Left lung (tissue), 10 donors: ENCODE data around the gene TKT. TPM values are rescaled to one million over a fixed set of nuclear protein-coding genes. Genes with fewer than 3 reads are reported as not detected.

Experiments
- ATAC-seq: fragments of 200-7000 bp; cut with Tn5 transposase; one replicate; pipeline ENCODE4 v1.9.1; 2020; ENCODE audit warnings: moderate library complexity
- DNase-seq, 4 donors: peaks; one replicate each; pipeline ENCODE4 v3.0.0-alpha.2; 2013 to 2020
- H3K27ac ChIP-seq, 2 donors: fragments of 200-600 bp; sonication (generic) in 1 of 2; one replicate each; pipeline versions ENCODE4 v1.5.0 to v1.8.0; 2020 to 2021
- H3K27me3 ChIP-seq, 2 donors: fragments of 200-600 bp; sonication (generic) in 1 of 2; one replicate each; pipeline versions ENCODE4 v1.5.0 to v1.8.0; 2020 to 2021
- H3K36me3 ChIP-seq, 2 donors: fragments of 200-600 bp; sonication (generic) in 1 of 2; one replicate each; pipeline versions ENCODE4 v1.5.0 to v1.8.0; 2020 to 2021
- H3K4me1 ChIP-seq, 2 donors: fragments of 200-600 bp; one replicate each; pipeline ENCODE4 v1.8.0; 2021
- H3K4me3 ChIP-seq, 2 donors: fragments of 200-600 bp; sonication (generic) in 1 of 2; one replicate each; pipeline versions ENCODE4 v1.5.0 to v1.8.0; 2020 to 2021; ENCODE audit warnings: mild to moderate bottlenecking in 1 of 2
- H3K9me3 ChIP-seq, 2 donors: fragments of 200-600 bp; sonication (generic) in 1 of 2; one replicate each; pipeline versions ENCODE4 v1.5.0 to v1.8.0; 2020 to 2021
- CTCF ChIP-seq, 2 donors: fragments of 200-600 bp; sonication (generic) in 1 of 2; IDR thresholded peaks; one replicate each; pipeline versions ENCODE4 v1.5.0 to v1.8.0; 2021; ENCODE audit warnings: antibody characterized with exemption in 2 of 2
- intact Hi-C, 2 donors: fragments of 100-400 bp; cut with DNase I; formaldehyde crosslinking; loops; one replicate each; pipeline versions ENCODE4 v1.11.2 to v1.14.2; 2022
- polyA plus RNA-seq, 6 donors: library from polyadenylated mRNA; unstranded; fragments of 120-200 nt; gene quantifications; one replicate each; pipeline ENCODE4 v1.2.1, GENCODE V29; 2013; ENCODE audit not compliant: insufficient read length in 6 of 6
- total RNA-seq, 2 donors: library from RNA; stranded (reverse); fragmentation: NEBNext Ultra II Directional; extraction: Animal tissue kit (Norgen Biotek cat#: 25700); gene quantifications; one replicate each; pipeline ENCODE4 v1.2.1, GENCODE V29; 2021
- donor health status: DM: no; HTN: yes; CAD: no.
- donor health status: DM: no; HTN: no; CAD: no.

TKT gene
- total and polyA plus RNA-seq, 8 donors, result 210 to 594 (median 239) TPM

GRCh38 chr3:53238051-53238850 is 17.6 kb downstream of the TKT start:
- peak in 3 of 4 donors; percentile 66 to 76 (median 74) for DNase-seq
- no peaks in the 10 kb centered on the region for H3K9me3 ChIP-seq
- no peaks in the 10 kb centered on the region for H3K27me3 ChIP-seq
- intact Hi-C loops, result no loop called here
- no peak overlapping the region for H3K4me3 ChIP-seq
- peaks cover 2 to 91% of the 10 kb centered on the region in 2 donors for H3K36me3 ChIP-seq
- TF ChIP-seq CTCF (IDR thresholded peaks at IDR 0.05), result no peak
- peaks cover 40 to 90% of the 10 kb centered on the region in 2 donors for H3K4me1 ChIP-seq
- peak; percentile 68 for ATAC-seq
- peak overlapping the region; percentile 67 to 69 for H3K27ac ChIP-seq

GRCh38 chr3:53236112-53236841 is 19.5 kb downstream of the TKT start:
- Histone ChIP-seq H3K4me1 (peaks cover 30 to 71% of the 10 kb centered on the region in 2 donors), H3K27me3 (no peaks in the 10 kb centered on the region), H3K36me3 (peaks cover 10 to 100% of the 10 kb centered on the region in 2 donors), H3K4me3 (no peak overlapping the region), H3K9me3 (no peaks in the 10 kb centered on the region), H3K27ac (peak overlapping the region; percentile 77 to 80)
- DNase-seq (peak in 3 of 4 donors; percentile 29 to 94 (median 89)), ATAC-seq (peak; percentile 72)
- intact Hi-C loops, result no loop called here
- no peak for TF ChIP-seq CTCF (IDR thresholded peaks at IDR 0.05)

- Histone ChIP-seq H3K27ac (peak overlapping the region; percentile 77 to 80), H3K27me3 (no peaks in the 10 kb centered on the region), H3K4me1 (peaks cover 30 to 63% of the 10 kb centered on the region in 2 donors), H3K9me3 (no peaks in the 10 kb centered on the region), H3K4me3 (no peak overlapping the region), H3K36me3 (peaks cover 10 to 100% of the 10 kb centered on the region in 2 donors)
- intact Hi-C loops, result no loop called here
- DNase-seq (peak in 1 of 4 donors; percentile 30), ATAC-seq (no peak)
- TF ChIP-seq CTCF (IDR thresholded peaks at IDR 0.05), result no peak
Measured at GRCh38 chr3:53235545-53235944, 20.3 kb downstream of the TKT start.

GRCh38 chr3:53234841-53235232 is 21.0 kb downstream of the TKT start:
- no peak overlapping the region for H3K27ac ChIP-seq
- TF ChIP-seq CTCF (IDR thresholded peaks at IDR 0.05), result no peak
- ATAC-seq, result no peak
- peaks cover 10 to 100% of the 10 kb centered on the region in 2 donors for H3K36me3 ChIP-seq
- peaks cover 26 to 56% of the 10 kb centered on the region in 2 donors for H3K4me1 ChIP-seq
- no peak overlapping the region for H3K4me3 ChIP-seq
- DNase-seq, result peak in 1 of 4 donors; percentile 68
- H3K27me3 ChIP-seq, result no peaks in the 10 kb centered on the region
- H3K9me3 ChIP-seq, result no peaks in the 10 kb centered on the region
- intact Hi-C loops, result no loop called here
